Stimulated activated CD8-positive, alpha-beta memory T cell treated with anti-CD3 and anti-CD28 coated beads, Interleukin-4, amount 100 ng/mL, for 48 hours (primary cell): ENCODE data around the gene EIF4A3.

Experiments
- DNase-seq: peaks from one replicate; pipeline ENCODE4 v3.0.0-alpha.2; 2020

Gene EIF4A3

GRCh38 chr17:80147035-80147822 lies at the start of gene EIF4A3:
Gene EIF4A3 (minus strand): TSS chr17:80147128. CDS start chr17:80146961, 167 bp downstream.
- DNase-seq = peak; percentile 98

- no peak for DNase-seq
These were observed 49.7 kb upstream of the EIF4A3 start for GRCh38 chr17:80196652-80197051.

- peak; percentile 71 for DNase-seq
These were observed 49.0 kb upstream of the EIF4A3 start for GRCh38 chr17:80195671-80196529.

GRCh38 chr17:80195141-80195540 lies 48.2 kb upstream of the EIF4A3 start:
- no peak for DNase-seq

GRCh38 chr17:80191865-80192661 lies 45.1 kb upstream of the EIF4A3 start:
- DNase-seq = no peak

- DNase-seq = no peak
These were observed 44.3 kb upstream of the EIF4A3 start for GRCh38 chr17:80191192-80191591.

- no peak for DNase-seq
These were observed 43.8 kb upstream of the EIF4A3 start for GRCh38 chr17:80190716-80191115.

GRCh38 chr17:80189611-80190010 lies 42.7 kb upstream of the EIF4A3 start:
- DNase-seq = no peak

- DNase-seq = no peak
These were observed 40.6 kb upstream of the EIF4A3 start for GRCh38 chr17:80187515-80187941.

- DNase-seq = no peak
These were observed 40.2 kb upstream of the EIF4A3 start for GRCh38 chr17:80187090-80187489.

- no peak for DNase-seq
These were observed 39.0 kb upstream of the EIF4A3 start for GRCh38 chr17:80185968-80186367.

- no peak for DNase-seq
These were observed 37.4 kb upstream of the EIF4A3 start for GRCh38 chr17:80184423-80184714.

GRCh38 chr17:80183581-80184422 lies 36.9 kb upstream of the EIF4A3 start:
- DNase-seq = no peak

- no peak for DNase-seq
These were observed 35.9 kb upstream of the EIF4A3 start for GRCh38 chr17:80182845-80183223.

- no peak for DNase-seq
These were observed 35.4 kb upstream of the EIF4A3 start for GRCh38 chr17:80182118-80182844.

- no peak for DNase-seq
These were observed 34.5 kb upstream of the EIF4A3 start for GRCh38 chr17:80181431-80181830.

- no peak for DNase-seq
These were observed 33.3 kb upstream of the EIF4A3 start for GRCh38 chr17:80180192-80180591.

- no peak for DNase-seq
These were observed 31.2 kb upstream of the EIF4A3 start for GRCh38 chr17:80177986-80178595.

GRCh38 chr17:80176757-80177156 lies 29.8 kb upstream of the EIF4A3 start:
- DNase-seq = no peak

GRCh38 chr17:80173916-80174315 lies 27.0 kb upstream of the EIF4A3 start:
- DNase-seq = no peak

- DNase-seq = no peak
These were observed 26.2 kb upstream of the EIF4A3 start for GRCh38 chr17:80173126-80173525.
